Mesenchymal stem cell (in vitro differentiated cells and primary cell): ENCODE measurements around the gene MBD3L2B.

ENCODE experiments used
- DNase-seq: peaks from one replicate; pipeline ENCODE4 v3.0.0-alpha.2; 2013
- H2AFZ ChIP-seq: one replicate; pipeline ENCODE4 v1.6.1; 2013; ENCODE audit warnings: low read depth, mild to moderate bottlenecking, control low read depth, inconsistent platforms, low read length, moderate library complexity
- H2AK5ac ChIP-seq: 2 replicates; pipeline ENCODE4 v1.6.1; 2013; ENCODE audit warnings: low read length, moderate library complexity, mild to moderate bottlenecking, inconsistent platforms; ENCODE audit not compliant: severe bottlenecking
- H2BK120ac ChIP-seq: one replicate; pipeline ENCODE4 v1.6.1; 2013; ENCODE audit warnings: low read depth, mild to moderate bottlenecking, inconsistent platforms, low read length, moderate library complexity
- H2BK12ac ChIP-seq, 2 experiments: one replicate each; pipeline ENCODE4 v1.6.1; 2013; ENCODE audit warnings: inconsistent platforms in 2 of 2, low read length in 2 of 2, mild to moderate bottlenecking in 2 of 2, moderate library complexity in 2 of 2, control low read depth in 1 of 2
- H2BK15ac ChIP-seq: one replicate; pipeline ENCODE4 v1.6.1; 2013; ENCODE audit warnings: mild to moderate bottlenecking, low read depth, inconsistent platforms; ENCODE audit not compliant: poor library complexity, severe bottlenecking
- H2BK5ac ChIP-seq: 2 replicates; pipeline ENCODE4 v1.6.1; 2013; ENCODE audit warnings: low read depth, mild to moderate bottlenecking, low read length, control low read depth, inconsistent platforms; ENCODE audit not compliant: poor library complexity, severe bottlenecking
- H3K14ac ChIP-seq, 2 experiments: one replicate each; pipeline ENCODE4 v1.6.1; 2013; ENCODE audit warnings: inconsistent platforms in 2 of 2, low read length in 2 of 2, control low read depth in 1 of 2, mild to moderate bottlenecking in 1 of 2, moderate library complexity in 1 of 2
- H3K18ac ChIP-seq, 2 experiments: one replicate each; pipeline ENCODE4 v1.6.1; 2013; ENCODE audit warnings: inconsistent platforms in 2 of 2, low read length in 2 of 2, control low read depth in 1 of 2, low read depth in 1 of 2, mild to moderate bottlenecking in 1 of 2
- H3K23ac ChIP-seq, 2 experiments: one replicate each; pipeline ENCODE4 v1.6.1; 2013; ENCODE audit warnings: inconsistent platforms in 2 of 2, low read length in 2 of 2, mild to moderate bottlenecking in 2 of 2, moderate library complexity in 2 of 2, control low read depth in 1 of 2
- H3K27ac ChIP-seq: 2 replicates; pipeline ENCODE4 v1.5.1; 2013; ENCODE audit warnings: mild to moderate bottlenecking, moderate library complexity, low read length, control low read depth, inconsistent platforms; ENCODE audit not compliant: poor library complexity, severe bottlenecking
- H3K27me3 ChIP-seq, 2 experiments: 2 replicates each; pipeline versions ENCODE4 v1.6.1 to v1.7.0; 2013; ENCODE audit warnings: low read length in 2 of 2, mild to moderate bottlenecking in 2 of 2, moderate library complexity in 2 of 2, control low read depth in 1 of 2, inconsistent platforms in 1 of 2; ENCODE audit not compliant: control insufficient read depth in 1 of 2, insufficient read depth in 1 of 2
- H3K36me3 ChIP-seq, 2 experiments: 2 replicates each; pipeline versions ENCODE4 v1.6.1 to v1.7.0; 2013; ENCODE audit warnings: low read length in 2 of 2, control low read depth in 1 of 2, inconsistent platforms in 1 of 2, low read depth in 1 of 2, mild to moderate bottlenecking in 1 of 2; ENCODE audit not compliant: insufficient read depth in 2 of 2, control insufficient read depth in 1 of 2
- H3K4ac ChIP-seq, 2 experiments: one replicate each; pipeline ENCODE4 v1.6.1; 2013; ENCODE audit warnings: inconsistent platforms in 2 of 2, low read length in 2 of 2, mild to moderate bottlenecking in 2 of 2, moderate library complexity in 2 of 2, control low read depth in 1 of 2, low read depth in 1 of 2
- H3K4me1 ChIP-seq: 2 replicates; pipeline ENCODE4 v1.6.1; 2013; ENCODE audit warnings: low read depth, low read length, control low read depth; ENCODE audit not compliant: control insufficient read depth, insufficient read depth
- H3K4me2 ChIP-seq: 2 replicates; pipeline ENCODE4 v1.6.1; 2013; ENCODE audit warnings: low read length, mild to moderate bottlenecking, inconsistent platforms; ENCODE audit not compliant: poor library complexity, severe bottlenecking
- H3K4me3 ChIP-seq, 2 experiments: 2 replicates each; pipeline versions ENCODE4 v1.5.1 to v1.7.0; 2013; ENCODE audit warnings: low read length in 2 of 2, mild to moderate bottlenecking in 2 of 2, control low read depth in 1 of 2, low read depth in 1 of 2; ENCODE audit not compliant: insufficient read depth in 1 of 2
- H3K79me1 ChIP-seq: replicated peaks from 2 replicates; pipeline ENCODE4 v1.6.1; 2013; ENCODE audit warnings: mild to moderate bottlenecking, control low read depth, low read length, inconsistent platforms; ENCODE audit not compliant: poor library complexity, severe bottlenecking
- H3K9ac ChIP-seq: 2 replicates; pipeline ENCODE4 v1.7.0; 2013; ENCODE audit warnings: mild to moderate bottlenecking, low read length, moderate library complexity
- H3K9me3 ChIP-seq: 2 replicates; pipeline ENCODE4 v1.7.0; 2013; ENCODE audit warnings: mild to moderate bottlenecking, low read length; ENCODE audit not compliant: control insufficient read depth
- H4K8ac ChIP-seq: one replicate; pipeline ENCODE4 v1.6.1; 2013; ENCODE audit warnings: inconsistent platforms, mild to moderate bottlenecking, low read length, moderate library complexity
- H4K91ac ChIP-seq: one replicate; pipeline ENCODE4 v1.6.1; 2013; ENCODE audit warnings: mild to moderate bottlenecking, low read length, inconsistent platforms
- WGBS: methylation state at CpG from one replicate; pipeline ENCODE4 v1.1.7; 2013; ENCODE audit warnings: mixed read lengths; 5-methylcytosine and 5-hydroxymethylcytosine counted together

Gene MBD3L2B

GRCh38 chr19:7006135-7006704 lies 15.0 kb downstream of the MBD3L2B start:
- Histone ChIP-seq H2BK5ac (no peak overlapping the region), H3K18ac (no peak overlapping the region), H3K23ac (no peak overlapping the region), H3K36me3 (no peaks in the 10 kb centered on the region), H3K79me1 (no peaks in the 10 kb centered on the region), H3K9me3 (no peaks in the 10 kb centered on the region), H2BK15ac (no peak overlapping the region), H3K27me3 (no peaks in the 10 kb centered on the region), H3K4me3 (no peak overlapping the region), H2AK5ac (no peak overlapping the region), H3K4me2 (no peak overlapping the region), H2BK120ac (no peak overlapping the region), H3K4ac (no peak overlapping the region), H4K8ac (no peak overlapping the region), H2AFZ (peak overlapping the region; percentile 23), H2BK12ac (no peak overlapping the region), H3K27ac (no peak overlapping the region), H3K4me1 (no peaks in the 10 kb centered on the region), H3K14ac (no peak overlapping the region), H4K91ac (no peak overlapping the region), H3K9ac (no peak overlapping the region)
- 66% methylated on average over 11 of the region's 11 CpGs for WGBS
- no peak for DNase-seq

- Histone ChIP-seq H2BK5ac (no peak overlapping the region), H3K79me1 (no peaks in the 10 kb centered on the region), H3K9me3 (no peaks in the 10 kb centered on the region), H2BK12ac (no peak overlapping the region), H3K27me3 (no peaks in the 10 kb centered on the region), H3K18ac (no peak overlapping the region), H3K27ac (no peak overlapping the region), H4K91ac (no peak overlapping the region), H3K4me1 (no peaks in the 10 kb centered on the region), H3K4ac (no peak overlapping the region), H4K8ac (no peak overlapping the region), H2BK15ac (no peak overlapping the region), H3K4me3 (no peak overlapping the region), H3K4me2 (no peak overlapping the region), H2BK120ac (no peak overlapping the region), H3K14ac (no peak overlapping the region), H2AFZ (no peak overlapping the region), H3K23ac (no peak overlapping the region), H3K36me3 (no peaks in the 10 kb centered on the region), H2AK5ac (no peak overlapping the region), H3K9ac (no peak overlapping the region)
- WGBS, result 66% methylated on average over 11 of the region's 18 CpGs
- DNase-seq, result peak; percentile 18
Observed at GRCh38 chr19:7004313-7004931, 16.8 kb downstream of the MBD3L2B start.

GRCh38 chr19:7000816-7001215 lies 20.4 kb downstream of the MBD3L2B start:
- H3K23ac ChIP-seq, result no peak overlapping the region
- H3K4me1 ChIP-seq, result no peaks in the 10 kb centered on the region
- no peak overlapping the region for H3K18ac ChIP-seq
- no peak overlapping the region for H2BK120ac ChIP-seq
- no peak overlapping the region for H2AK5ac ChIP-seq
- H2AFZ ChIP-seq, result no peak overlapping the region
- 61% methylated on average over 1 of the region's 1 CpG for WGBS
- H3K27me3 ChIP-seq, result no peaks in the 10 kb centered on the region
- no peak overlapping the region for H2BK15ac ChIP-seq
- H3K36me3 ChIP-seq, result no peaks in the 10 kb centered on the region
- no peak for DNase-seq
- no peak overlapping the region for H4K8ac ChIP-seq
- H3K27ac ChIP-seq, result no peak overlapping the region
- no peaks in the 10 kb centered on the region for H3K9me3 ChIP-seq
- no peak overlapping the region for H3K4me2 ChIP-seq
- no peaks in the 10 kb centered on the region for H3K79me1 ChIP-seq
- no peak overlapping the region for H3K4me3 ChIP-seq
- no peak overlapping the region for H4K91ac ChIP-seq
- H3K9ac ChIP-seq, result no peak overlapping the region
- no peak overlapping the region for H3K4ac ChIP-seq
- H2BK5ac ChIP-seq, result no peak overlapping the region
- H2BK12ac ChIP-seq, result no peak overlapping the region
- H3K14ac ChIP-seq, result no peak overlapping the region

- Histone ChIP-seq H4K8ac (no peak overlapping the region), H3K9ac (no peak overlapping the region), H3K27ac (no peak overlapping the region), H3K4me3 (no peak overlapping the region), H3K23ac (no peak overlapping the region), H2BK12ac (no peak overlapping the region), H2BK15ac (no peak overlapping the region), H3K79me1 (no peaks in the 10 kb centered on the region), H3K4me2 (no peak overlapping the region), H2BK5ac (no peak overlapping the region), H3K14ac (no peak overlapping the region), H3K27me3 (no peaks in the 10 kb centered on the region), H3K4me1 (no peaks in the 10 kb centered on the region), H2AK5ac (no peak overlapping the region), H3K4ac (no peak overlapping the region), H2AFZ (no peak overlapping the region), H2BK120ac (no peak overlapping the region), H3K18ac (no peak overlapping the region), H3K36me3 (no peaks in the 10 kb centered on the region), H3K9me3 (no peaks in the 10 kb centered on the region), H4K91ac (no peak overlapping the region)
- 36% methylated on average over 2 of the region's 3 CpGs for WGBS
- no peak for DNase-seq
Observed at GRCh38 chr19:7000333-7000732, 20.9 kb downstream of the MBD3L2B start.
